Measurements from ENCODE around the gene PPIF. TPM values are rescaled to one million over a fixed set of nuclear protein-coding genes. Genes with fewer than 3 reads are reported as not detected.

Gene PPIF
- polyA plus RNA-seq, 1 donor (not counting 4 experiments of a cell fraction or from before 2014, with no cell fraction given): 71.3 TPM

DNA sequence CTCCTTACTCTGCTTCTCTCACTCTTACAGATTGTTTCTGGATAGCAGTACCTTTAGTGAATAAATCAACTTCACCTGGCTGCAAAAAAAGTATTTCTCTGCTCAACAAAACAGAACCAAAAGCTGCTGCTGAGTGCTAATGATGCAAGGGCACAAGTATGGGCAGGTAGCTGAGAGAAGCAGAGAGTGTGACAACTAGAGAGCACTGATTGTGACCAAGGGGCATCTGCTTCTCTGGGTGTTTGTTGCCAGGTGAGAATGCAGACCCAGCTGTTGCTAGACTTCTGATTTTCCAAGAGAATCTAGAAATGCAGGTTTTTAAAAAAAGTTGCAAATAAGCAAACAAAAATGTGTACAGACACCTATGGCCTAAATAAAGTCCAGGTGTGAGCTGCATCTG is 25.3 kb upstream of the PPIF start:
- dilution Hi-C loops (cut with MboI; ENCODE audit: extremely low pct_ligation_motif_present, low sequenced_read_pairs): no loop called here
- Histone ChIP-seq H3K9ac (ENCODE audit: control insufficient read depth, extremely low read depth, insufficient read depth, low read length) (peak overlapping the region; percentile 58), H3K4me2 (ENCODE audit: control insufficient read depth, extremely low read depth, insufficient read depth, low read depth, low read length) (peak overlapping the region; percentile 71), H3K27me3 (ENCODE audit: control insufficient read depth, extremely low read depth, insufficient read depth, low read length) (no peaks in the 10 kb centered on the region), H3K9me3 (ENCODE audit: control insufficient read depth, low read depth, low read length) (no peaks in the 10 kb centered on the region), H3K36me3 (ENCODE audit: control insufficient read depth in 2 of 2, extremely low read depth in 1 of 2, insufficient read depth in 2 of 2, low read length in 2 of 2) (no peaks in the 10 kb centered on the region), H2AFZ (ENCODE audit: control insufficient read depth, low read length) (no peak overlapping the region), H3K27ac (ENCODE audit: control insufficient read depth, insufficient read depth, low read length) (peak overlapping the region; percentile 72), H3K79me2 (ENCODE audit: control insufficient read depth, insufficient read depth, low read length) (no peaks in the 10 kb centered on the region), H3K9me1 (ENCODE audit: control insufficient read depth, extremely low read depth, insufficient read depth, low read length) (no peaks in the 10 kb centered on the region), H3K4me3 (ENCODE audit: control insufficient read depth in 2 of 3, extremely low read depth in 1 of 3, insufficient read depth in 2 of 3, low read depth in 1 of 3, low read length in 3 of 3) (no peak overlapping the region), H4K20me1 (ENCODE audit: control insufficient read depth, extremely low read depth, insufficient read depth, low read length) (no peaks in the 10 kb centered on the region), H3K4me1 (ENCODE audit: control insufficient read depth, extremely low read depth, insufficient read depth, low read length) (peaks cover 54% of the 10 kb centered on the region)
- TF ChIP-seq, protein P1, sequence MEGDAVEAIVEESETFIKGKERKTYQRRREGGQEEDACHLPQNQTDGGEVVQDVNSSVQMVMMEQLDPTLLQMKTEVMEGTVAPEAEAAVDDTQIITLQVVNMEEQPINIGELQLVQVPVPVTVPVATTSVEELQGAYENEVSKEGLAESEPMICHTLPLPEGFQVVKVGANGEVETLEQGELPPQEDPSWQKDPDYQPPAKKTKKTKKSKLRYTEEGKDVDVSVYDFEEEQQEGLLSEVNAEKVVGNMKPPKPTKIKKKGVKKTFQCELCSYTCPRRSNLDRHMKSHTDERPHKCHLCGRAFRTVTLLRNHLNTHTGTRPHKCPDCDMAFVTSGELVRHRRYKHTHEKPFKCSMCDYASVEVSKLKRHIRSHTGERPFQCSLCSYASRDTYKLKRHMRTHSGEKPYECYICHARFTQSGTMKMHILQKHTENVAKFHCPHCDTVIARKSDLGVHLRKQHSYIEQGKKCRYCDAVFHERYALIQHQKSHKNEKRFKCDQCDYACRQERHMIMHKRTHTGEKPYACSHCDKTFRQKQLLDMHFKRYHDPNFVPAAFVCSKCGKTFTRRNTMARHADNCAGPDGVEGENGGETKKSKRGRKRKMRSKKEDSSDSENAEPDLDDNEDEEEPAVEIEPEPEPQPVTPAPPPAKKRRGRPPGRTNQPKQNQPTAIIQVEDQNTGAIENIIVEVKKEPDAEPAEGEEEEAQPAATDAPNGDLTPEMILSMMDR (optimal IDR thresholded peaks at IDR 0.05 in 1 of 3, IDR thresholded peaks at IDR 0.05 in 1 of 3, conservative IDR thresholded peaks at IDR 0.05 in 1 of 3; ENCODE audit: extremely low read depth in 1 of 3, insufficient read depth in 2 of 3, low read length in 3 of 3): no peak
- no peak for TF ChIP-seq EZH2 (IDR thresholded peaks at IDR 0.05; ENCODE audit: low read length)
- FAIRE-seq: no peak
- DNase-seq (ENCODE audit: low read depth, low spot score): no peak

DNA sequence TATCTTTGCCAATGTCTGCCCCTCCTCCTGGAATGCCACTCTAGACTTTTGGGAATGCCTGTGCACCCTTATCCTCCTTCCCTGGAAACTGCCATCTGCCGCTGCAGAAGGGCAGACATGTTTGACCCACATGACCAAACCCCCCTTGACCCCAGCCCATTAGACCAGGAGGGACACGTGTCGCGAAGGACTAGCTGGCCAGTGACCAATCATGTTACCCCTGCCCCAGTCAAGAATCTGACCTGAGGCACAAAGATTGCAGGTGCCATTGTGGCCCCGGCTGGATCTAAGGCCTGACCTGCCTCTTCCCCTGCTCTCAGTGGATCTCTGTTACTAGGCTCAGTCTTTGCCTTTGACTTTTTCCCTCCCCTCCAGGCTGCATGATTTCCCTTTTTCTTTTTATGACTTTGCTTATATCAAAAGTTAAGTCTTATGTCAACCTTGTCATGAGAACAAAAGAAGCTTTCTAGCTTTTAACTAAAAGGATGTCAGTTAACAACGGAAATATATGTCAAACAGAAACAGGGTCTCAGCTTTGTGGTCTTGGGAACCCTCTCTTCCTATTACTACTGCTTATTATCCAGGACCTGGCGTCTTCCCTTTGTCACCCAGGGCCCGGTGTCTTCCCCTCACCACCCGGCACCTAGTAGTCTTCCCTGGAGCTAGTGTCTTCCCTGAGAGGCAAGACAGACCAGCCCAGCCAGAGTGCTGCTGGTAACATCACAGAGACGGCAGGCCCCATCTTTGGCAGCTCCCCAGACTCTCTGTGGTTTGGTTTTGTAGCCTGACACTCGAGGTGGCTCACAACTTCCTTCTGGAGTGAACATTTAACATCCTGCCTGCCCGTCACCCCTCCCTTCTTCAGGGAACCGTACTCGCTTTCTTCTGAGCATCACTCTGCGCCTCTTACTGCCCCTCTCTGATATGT is 24.4 kb upstream of the PPIF start:
- Histone ChIP-seq H3K9me3 (ENCODE audit: control insufficient read depth, low read depth, low read length) (no peaks in the 10 kb centered on the region), H3K27me3 (ENCODE audit: control insufficient read depth, extremely low read depth, insufficient read depth, low read length) (no peaks in the 10 kb centered on the region), H3K27ac (ENCODE audit: control insufficient read depth, insufficient read depth, low read length) (peak overlapping the region; percentile 55), H3K9me1 (ENCODE audit: control insufficient read depth, extremely low read depth, insufficient read depth, low read length) (no peaks in the 10 kb centered on the region), H3K4me2 (ENCODE audit: control insufficient read depth, extremely low read depth, insufficient read depth, low read depth, low read length) (peak overlapping the region; percentile 30), H3K4me3 (ENCODE audit: control insufficient read depth in 2 of 3, extremely low read depth in 1 of 3, insufficient read depth in 2 of 3, low read depth in 1 of 3, low read length in 3 of 3) (no peak overlapping the region), H2AFZ (ENCODE audit: control insufficient read depth, low read length) (peak overlapping the region; percentile 27), H3K36me3 (ENCODE audit: control insufficient read depth in 2 of 2, extremely low read depth in 1 of 2, insufficient read depth in 2 of 2, low read length in 2 of 2) (no peaks in the 10 kb centered on the region), H3K79me2 (ENCODE audit: control insufficient read depth, insufficient read depth, low read length) (no peaks in the 10 kb centered on the region), H4K20me1 (ENCODE audit: control insufficient read depth, extremely low read depth, insufficient read depth, low read length) (no peaks in the 10 kb centered on the region), H3K4me1 (ENCODE audit: control insufficient read depth, extremely low read depth, insufficient read depth, low read length) (peaks cover 46% of the 10 kb centered on the region), H3K9ac (ENCODE audit: control insufficient read depth, extremely low read depth, insufficient read depth, low read length) (peak overlapping the region; percentile 43)
- no peak for TF ChIP-seq EZH2 (IDR thresholded peaks at IDR 0.05; ENCODE audit: low read length)
- TF ChIP-seq, protein P1 (optimal IDR thresholded peaks at IDR 0.05 in 1 of 3, IDR thresholded peaks at IDR 0.05 in 1 of 3, conservative IDR thresholded peaks at IDR 0.05 in 1 of 3; ENCODE audit: extremely low read depth in 1 of 3, insufficient read depth in 2 of 3, low read length in 3 of 3): no peak
- peak; percentile 23 for FAIRE-seq
- DNase-seq (ENCODE audit: low read depth, low spot score): no peak
- dilution Hi-C loops (cut with MboI; ENCODE audit: extremely low pct_ligation_motif_present, low sequenced_read_pairs): no loop called here

Data from keratinocyte (primary cell).